HEK293T (cell line): ENCODE measurements around the gene GTF3C4.

ENCODE experiments used
- ARNT ChIP-seq: fragments of 450-650 bp; IDR thresholded peaks from 2 replicates; pipeline ENCODE4 v1.6.1; 2017; ENCODE audit warnings: mild to moderate bottlenecking
- ELF4 ChIP-seq: fragments of 450-650 bp; IDR thresholded peaks from 2 replicates; pipeline ENCODE4 v1.6.1; 2017; ENCODE audit warnings: antibody characterized with exemption
- FOXK2 ChIP-seq: fragments of 450-650 bp; IDR thresholded peaks from 2 replicates; pipeline ENCODE4 v1.6.1; 2016; ENCODE audit warnings: mild to moderate bottlenecking
- FOXM1 ChIP-seq: fragments of 450-650 bp; IDR thresholded peaks from 2 replicates; pipeline ENCODE4 v1.6.1; 2017; ENCODE audit warnings: mild to moderate bottlenecking, borderline replicate concordance
- HDGF ChIP-seq: fragments of 450-650 bp; IDR thresholded peaks from 2 replicates; pipeline ENCODE4 v1.6.1; 2017; ENCODE audit warnings: antibody characterized with exemption, borderline replicate concordance
- L3MBTL2 ChIP-seq: fragments of 450-650 bp; conservative IDR thresholded peaks from 2 replicates; pipeline ENCODE4 v1.6.1; 2016; ENCODE audit warnings: mild to moderate bottlenecking
- NFRKB ChIP-seq: fragments of 450-650 bp; IDR thresholded peaks from 2 replicates; pipeline ENCODE4 v1.6.1; 2016; ENCODE audit warnings: mild to moderate bottlenecking, moderate library complexity
- SUZ12 ChIP-seq: fragments of 450-650 bp; IDR thresholded peaks from 2 replicates; pipeline ENCODE4 v1.6.1; 2016; ENCODE audit warnings: mild to moderate bottlenecking
- ZNF384 ChIP-seq: fragments of 450-650 bp; IDR thresholded peaks from 2 replicates; pipeline ENCODE4 v1.6.1; 2016
- TF ChIP-seq, protein P1 (sequence below): fragments of 450-650 bp; IDR thresholded peaks from 2 replicates; pipeline ENCODE4 v1.6.1; 2016

GRCh38 chr9:132728497-132728896, 58.2 kb downstream of the GTF3C4 start:
- TF ChIP-seq ZNF384 (no peak), NFRKB (no peak), FOXM1 (no peak), ELF4 (no peak), ARNT (no peak), HDGF (no peak), L3MBTL2 (no peak), SUZ12 (no peak), FOXK2 (no peak)
- TF ChIP-seq, protein P1, sequence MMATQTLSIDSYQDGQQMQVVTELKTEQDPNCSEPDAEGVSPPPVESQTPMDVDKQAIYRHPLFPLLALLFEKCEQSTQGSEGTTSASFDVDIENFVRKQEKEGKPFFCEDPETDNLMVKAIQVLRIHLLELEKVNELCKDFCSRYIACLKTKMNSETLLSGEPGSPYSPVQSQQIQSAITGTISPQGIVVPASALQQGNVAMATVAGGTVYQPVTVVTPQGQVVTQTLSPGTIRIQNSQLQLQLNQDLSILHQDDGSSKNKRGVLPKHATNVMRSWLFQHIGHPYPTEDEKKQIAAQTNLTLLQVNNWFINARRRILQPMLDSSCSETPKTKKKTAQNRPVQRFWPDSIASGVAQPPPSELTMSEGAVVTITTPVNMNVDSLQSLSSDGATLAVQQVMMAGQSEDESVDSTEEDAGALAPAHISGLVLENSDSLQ, result no peak
